Panc1 (cell line): ENCODE data around the gene BMAL1. TPM values are rescaled to one million over a fixed set of nuclear protein-coding genes. Genes with fewer than 3 reads are reported as not detected.

Experiments
- ATAC-seq: fragments of 200-7000 bp; cut with Tn5 transposase; 2 replicates; pipeline ENCODE4 v1.9.1; 2020; ENCODE audit warnings: mild to moderate bottlenecking, moderate library complexity
- BruUV-seq: library from RNA; stranded (reverse); fragments of 400-500 nt; replicated peaks from 2 replicates; lab custom pipeline; 2021; lab: Mats Ljungman, UMichigan
- CTCF ChIA-PET: fragments of 300-600 bp; sonication (Branson Sonifier 250); formaldehyde crosslinking; loops from one replicate; lab custom pipeline; 2022; ENCODE audit warnings: antibody characterized with exemption; lab: Charles Lee
- POLR2A ChIA-PET: fragments of 300-600 bp; sonication (Branson Sonifier 250); formaldehyde crosslinking; loops from one replicate; lab custom pipeline; 2022; ENCODE audit warnings: antibody characterized with exemption; lab: Charles Lee
- DNase-seq: peaks from one replicate; pipeline ENCODE4 v3.0.0-alpha.2; 2010; ENCODE audit warnings: low read depth, low spot score
- H3K27ac ChIP-seq: 2 replicates; pipeline ENCODE4 v1.5.1; 2011; ENCODE audit warnings: mild to moderate bottlenecking, low read length, inconsistent platforms
- H3K27me3 ChIP-seq: fragments of 200-500 bp; sonication (Bioruptor generic); 2 replicates; pipeline ENCODE4 v1.6.0; 2014; ENCODE audit warnings: low read length, inconsistent platforms; ENCODE audit not compliant: control insufficient read depth, insufficient read depth
- H3K36me3 ChIP-seq: fragments of 200-500 bp; sonication (Bioruptor generic); 2 replicates; pipeline ENCODE4 v1.5.1; 2014; ENCODE audit warnings: inconsistent platforms, mild to moderate bottlenecking, low read length, moderate library complexity; ENCODE audit not compliant: control insufficient read depth, insufficient read depth
- H3K4me1 ChIP-seq: 2 replicates; pipeline ENCODE4 v1.5.1; 2011; ENCODE audit warnings: inconsistent platforms, mild to moderate bottlenecking, low read length, moderate library complexity; ENCODE audit not compliant: control insufficient read depth, insufficient read depth
- H3K4me3 ChIP-seq, 2 experiments: 2 replicates each; pipeline ENCODE4 v1.5.1; 2011 to 2012; ENCODE audit warnings: low read depth in 2 of 2, low read length in 2 of 2, mild to moderate bottlenecking in 2 of 2, inconsistent platforms in 1 of 2, moderate library complexity in 1 of 2
- H3K9me3 ChIP-seq: fragments of 200-500 bp; sonication (Bioruptor generic); 2 replicates; pipeline ENCODE4 v1.5.1; 2014; ENCODE audit warnings: low read depth, mild to moderate bottlenecking, inconsistent platforms, low read length, moderate library complexity; ENCODE audit not compliant: control insufficient read depth, insufficient read depth
- POLR2AphosphoS5 ChIP-seq: IDR thresholded peaks from 2 replicates; pipeline ENCODE4 v1.6.1; 2012; ENCODE audit warnings: mild to moderate bottlenecking, low read depth, low read length, moderate library complexity
- SIN3A ChIP-seq: IDR thresholded peaks from 2 replicates; pipeline ENCODE4 v1.6.1; 2012; ENCODE audit warnings: low read depth, mild to moderate bottlenecking, low read length, moderate library complexity, borderline replicate concordance; ENCODE audit not compliant: insufficient read depth
- TCF7L2 ChIP-seq: IDR thresholded peaks from 2 replicates; pipeline ENCODE4 v1.6.1; 2011; ENCODE audit warnings: mild to moderate bottlenecking, low read depth, low read length, inconsistent platforms
- in situ Hi-C: cut with HindIII; loops from 2 replicates; pipeline ENCODE4 v1.10.0; 2016; ENCODE audit warnings: low sequenced_read_pairs, low pct_unique_long_range_greater_than_20kb
- intact Hi-C: fragments of 100-400 bp; cut with micrococcal nuclease; formaldehyde crosslinking; loops from one replicate; pipeline ENCODE4 v1.10.0; 2022; ENCODE audit not compliant: unreplicated experiment
- total RNA-seq: library from RNA; stranded (reverse); gene quantifications from one replicate; pipeline ENCODE4 v1.2.1, GENCODE V29; 2021; ENCODE audit not compliant: unreplicated experiment
- TF ChIP-seq, protein P1 (sequence below): fragments of 450-650 bp; IDR thresholded peaks from 2 replicates; pipeline ENCODE4 v1.5.1; 2017; ENCODE audit warnings: mild to moderate bottlenecking
- TF ChIP-seq, protein P2 (sequence below), 2 experiments: IDR thresholded peaks; 2 replicates each; pipeline ENCODE4 v1.6.1; 2011 to 2012; ENCODE audit warnings: low read depth in 2 of 2, control low read depth in 1 of 2, low read length in 1 of 2, mild to moderate bottlenecking in 1 of 2, moderate library complexity in 1 of 2; ENCODE audit not compliant: insufficient read depth in 1 of 2

Gene BMAL1
- total RNA-seq, 1 experiment from 2014 or later: 9.3 TPM

- DNase-seq: no peak
- intact Hi-C loops: no loop called here
- CTCF ChIA-PET: no interaction called here
- Histone ChIP-seq H3K36me3 (no peaks in the 10 kb centered on the region), H3K27me3 (no peaks in the 10 kb centered on the region), H3K27ac (no peak overlapping the region), H3K9me3 (no peaks in the 10 kb centered on the region), H3K4me3 (no peak overlapping the region), H3K4me1 (no peaks in the 10 kb centered on the region)
- POLR2A ChIA-PET: no interaction called here
- no TSS peak for BruUV-seq
- TF ChIP-seq POLR2AphosphoS5 (no peak), SIN3A (no peak), TCF7L2 (no peak)
- TF ChIP-seq, protein P1, sequence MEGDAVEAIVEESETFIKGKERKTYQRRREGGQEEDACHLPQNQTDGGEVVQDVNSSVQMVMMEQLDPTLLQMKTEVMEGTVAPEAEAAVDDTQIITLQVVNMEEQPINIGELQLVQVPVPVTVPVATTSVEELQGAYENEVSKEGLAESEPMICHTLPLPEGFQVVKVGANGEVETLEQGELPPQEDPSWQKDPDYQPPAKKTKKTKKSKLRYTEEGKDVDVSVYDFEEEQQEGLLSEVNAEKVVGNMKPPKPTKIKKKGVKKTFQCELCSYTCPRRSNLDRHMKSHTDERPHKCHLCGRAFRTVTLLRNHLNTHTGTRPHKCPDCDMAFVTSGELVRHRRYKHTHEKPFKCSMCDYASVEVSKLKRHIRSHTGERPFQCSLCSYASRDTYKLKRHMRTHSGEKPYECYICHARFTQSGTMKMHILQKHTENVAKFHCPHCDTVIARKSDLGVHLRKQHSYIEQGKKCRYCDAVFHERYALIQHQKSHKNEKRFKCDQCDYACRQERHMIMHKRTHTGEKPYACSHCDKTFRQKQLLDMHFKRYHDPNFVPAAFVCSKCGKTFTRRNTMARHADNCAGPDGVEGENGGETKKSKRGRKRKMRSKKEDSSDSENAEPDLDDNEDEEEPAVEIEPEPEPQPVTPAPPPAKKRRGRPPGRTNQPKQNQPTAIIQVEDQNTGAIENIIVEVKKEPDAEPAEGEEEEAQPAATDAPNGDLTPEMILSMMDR: no peak
- TF ChIP-seq, protein P2, sequence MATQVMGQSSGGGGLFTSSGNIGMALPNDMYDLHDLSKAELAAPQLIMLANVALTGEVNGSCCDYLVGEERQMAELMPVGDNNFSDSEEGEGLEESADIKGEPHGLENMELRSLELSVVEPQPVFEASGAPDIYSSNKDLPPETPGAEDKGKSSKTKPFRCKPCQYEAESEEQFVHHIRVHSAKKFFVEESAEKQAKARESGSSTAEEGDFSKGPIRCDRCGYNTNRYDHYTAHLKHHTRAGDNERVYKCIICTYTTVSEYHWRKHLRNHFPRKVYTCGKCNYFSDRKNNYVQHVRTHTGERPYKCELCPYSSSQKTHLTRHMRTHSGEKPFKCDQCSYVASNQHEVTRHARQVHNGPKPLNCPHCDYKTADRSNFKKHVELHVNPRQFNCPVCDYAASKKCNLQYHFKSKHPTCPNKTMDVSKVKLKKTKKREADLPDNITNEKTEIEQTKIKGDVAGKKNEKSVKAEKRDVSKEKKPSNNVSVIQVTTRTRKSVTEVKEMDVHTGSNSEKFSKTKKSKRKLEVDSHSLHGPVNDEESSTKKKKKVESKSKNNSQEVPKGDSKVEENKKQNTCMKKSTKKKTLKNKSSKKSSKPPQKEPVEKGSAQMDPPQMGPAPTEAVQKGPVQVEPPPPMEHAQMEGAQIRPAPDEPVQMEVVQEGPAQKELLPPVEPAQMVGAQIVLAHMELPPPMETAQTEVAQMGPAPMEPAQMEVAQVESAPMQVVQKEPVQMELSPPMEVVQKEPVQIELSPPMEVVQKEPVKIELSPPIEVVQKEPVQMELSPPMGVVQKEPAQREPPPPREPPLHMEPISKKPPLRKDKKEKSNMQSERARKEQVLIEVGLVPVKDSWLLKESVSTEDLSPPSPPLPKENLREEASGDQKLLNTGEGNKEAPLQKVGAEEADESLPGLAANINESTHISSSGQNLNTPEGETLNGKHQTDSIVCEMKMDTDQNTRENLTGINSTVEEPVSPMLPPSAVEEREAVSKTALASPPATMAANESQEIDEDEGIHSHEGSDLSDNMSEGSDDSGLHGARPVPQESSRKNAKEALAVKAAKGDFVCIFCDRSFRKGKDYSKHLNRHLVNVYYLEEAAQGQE (IDR thresholded peaks at IDR 0.05; ENCODE audit: insufficient read depth in 1 of 2, low read depth in 2 of 2, low read length in 1 of 2): no peak
- ATAC-seq: no peak
- in situ Hi-C loops: no loop called here
Observed at GRCh38 chr11:13304655-13305335, 27.2 kb downstream of the BMAL1 start.

- CTCF ChIA-PET: no interaction called here
- DNase-seq: no peak
- in situ Hi-C loops: no loop called here
- no TSS peak for BruUV-seq
- POLR2A ChIA-PET: no interaction called here
- ATAC-seq: no peak
- intact Hi-C loops: no loop called here
- TF ChIP-seq, protein P1: no peak
- Histone ChIP-seq H3K4me1 (no peaks in the 10 kb centered on the region), H3K36me3 (no peaks in the 10 kb centered on the region), H3K27me3 (no peaks in the 10 kb centered on the region), H3K27ac (no peak overlapping the region), H3K9me3 (no peaks in the 10 kb centered on the region), H3K4me3 (no peak overlapping the region)
Observed at GRCh38 chr11:13308704-13309103, 31.1 kb downstream of the BMAL1 start.
